SK-N-SH (cell line): ENCODE data around the gene OR2T27. TPM values are rescaled to one million over a fixed set of nuclear protein-coding genes. Genes with fewer than 3 reads are reported as not detected.

Source experiments
- CTCF ChIA-PET: fragments of 300-600, 350-600 bp; formaldehyde crosslinking; extraction: SDS; loops from one replicate; lab custom pipeline; 2021; lab: Yijun Ruan, JAX
- POLR2A ChIA-PET: fragments of 350-600 bp; sonication (Branson Sonifier 250); formaldehyde crosslinking; extraction: SDS; loops from one replicate; lab custom pipeline; 2020; ENCODE audit warnings: antibody characterized with exemption, inconsistent platforms; lab: Yijun Ruan, JAX
- DNase-seq: peaks from one replicate; pipeline ENCODE4 v3.0.0; 2012
- H2AFZ ChIP-seq: fragments of 200-600 bp; sonication (generic); 2 replicates; pipeline ENCODE4 v1.8.1; 2016; ENCODE audit warnings: antibody characterized with exemption, mild to moderate bottlenecking, low read depth
- H3F3A ChIP-seq: fragments of 200-600 bp; sonication (generic); replicated peaks from 2 replicates; pipeline ENCODE3; 2016; ENCODE audit warnings: antibody characterized with exemption, mild to moderate bottlenecking; ENCODE audit not compliant: insufficient read depth
- H3K27ac ChIP-seq, 2 experiments: fragments of 200-500 bp in 1 of 2; fragments of 200-600 bp in 1 of 2; sonication (Bioruptor generic) in 1 of 2; sonication (generic), shearing (Covaris generic) in 1 of 2; 2 replicates each; pipeline versions ENCODE4 v1.5.1 to v1.6.1; 2014 to 2016; ENCODE audit warnings: low read depth in 2 of 2, inconsistent platforms in 1 of 2, low read length in 1 of 2, mild to moderate bottlenecking in 1 of 2, mixed read lengths in 1 of 2
- H3K27me3 ChIP-seq: fragments of 200-600 bp; sonication (generic), shearing (Covaris generic); 2 replicates; pipeline ENCODE4 v1.6.1; 2016; ENCODE audit warnings: mixed run types; ENCODE audit not compliant: insufficient read depth
- H3K36me3 ChIP-seq, 2 experiments: fragments of 200-500 bp in 1 of 2; fragments of 200-600 bp in 1 of 2; sonication (Bioruptor generic) in 1 of 2; sonication (generic) in 1 of 2; replicated peaks in 1 of 2; 2 replicates each; pipeline versions ENCODE3 to v1.5.1; 2014 to 2016; ENCODE audit warnings: low read length in 1 of 2, mild to moderate bottlenecking in 1 of 2; ENCODE audit not compliant: insufficient read depth in 2 of 2, control insufficient read depth in 1 of 2
- H3K4me1 ChIP-seq, 2 experiments: fragments of 200-500 bp in 1 of 2; fragments of 200-600 bp in 1 of 2; sonication (Bioruptor generic) in 1 of 2; sonication (generic), shearing (Covaris generic) in 1 of 2; 2 replicates each; pipeline versions ENCODE4 v1.5.1 to v1.6.1; 2014 to 2016; ENCODE audit warnings: low read depth in 1 of 2, low read length in 1 of 2, mixed run types in 1 of 2; ENCODE audit not compliant: insufficient read depth in 2 of 2, control insufficient read depth in 1 of 2
- H3K4me2 ChIP-seq: fragments of 200-600 bp; sonication (generic), shearing (Covaris generic); 2 replicates; pipeline ENCODE4 v1.6.1; 2017; ENCODE audit warnings: mixed run types
- H3K4me3 ChIP-seq, 2 experiments: fragments of 200-500 bp in 1 of 2; fragments of 200-600 bp in 1 of 2; sonication (Bioruptor generic) in 1 of 2; sonication (generic), shearing (Covaris generic) in 1 of 2; 2 replicates each; pipeline versions ENCODE4 v1.5.1 to v1.8.1; 2014 to 2016; ENCODE audit warnings: low read depth in 2 of 2, inconsistent platforms in 1 of 2, low read length in 1 of 2, mild to moderate bottlenecking in 1 of 2, mixed read lengths in 1 of 2, moderate library complexity in 1 of 2
- H3K79me2 ChIP-seq: fragments of 200-600 bp; sonication (generic); 2 replicates; pipeline ENCODE4 v1.8.1; 2017; ENCODE audit warnings: mild to moderate bottlenecking; ENCODE audit not compliant: insufficient read depth
- H3K9ac ChIP-seq: fragments of 200-600 bp; sonication (generic); 2 replicates; pipeline ENCODE4 v1.6.1; 2017; ENCODE audit warnings: mixed run types
- H3K9me2 ChIP-seq: fragments of 200-600 bp; sonication (generic); 2 replicates; pipeline ENCODE4 v1.6.1; 2017; ENCODE audit warnings: mixed run types
- H3K9me3 ChIP-seq: fragments of 200-600 bp; sonication (generic); 2 replicates; pipeline ENCODE4 v1.6.1; 2017; ENCODE audit warnings: mixed run types, mild to moderate bottlenecking, moderate library complexity
- H4K20me1 ChIP-seq: fragments of 200-600 bp; sonication (generic); 2 replicates; pipeline ENCODE4 v1.6.1; 2017; ENCODE audit warnings: mild to moderate bottlenecking, mixed run types; ENCODE audit not compliant: insufficient read depth
- ELF1 ChIP-seq: IDR thresholded peaks from 2 replicates; pipeline ENCODE4 v1.4.0; 2012
- FOXM1 ChIP-seq: IDR thresholded peaks from 2 replicates; pipeline ENCODE4 v1.4.0; 2012; ENCODE audit warnings: low read depth, mild to moderate bottlenecking
- RAD21 ChIP-seq: IDR thresholded peaks from 2 replicates; pipeline ENCODE4 v1.6.1; 2012; ENCODE audit warnings: mild to moderate bottlenecking, low read length
- RFX5 ChIP-seq: IDR thresholded peaks from 2 replicates; pipeline ENCODE4 v1.6.1; 2012; ENCODE audit warnings: mild to moderate bottlenecking, improper control_type of control experiment, low read length
- SMC3 ChIP-seq: IDR thresholded peaks from 2 replicates; pipeline ENCODE4 v1.6.1; 2012; ENCODE audit warnings: low read depth, low read length, improper control_type of control experiment
- TAF1 ChIP-seq: IDR thresholded peaks from 2 replicates; pipeline ENCODE4 v1.6.1; 2012; ENCODE audit warnings: low read depth, mild to moderate bottlenecking, low read length, moderate library complexity, borderline replicate concordance
- TCF12 ChIP-seq: IDR thresholded peaks from 2 replicates; pipeline ENCODE4 v1.4.0; 2012
- TEAD4 ChIP-seq: IDR thresholded peaks from 2 replicates; pipeline ENCODE4 v1.4.0; 2012; ENCODE audit warnings: mild to moderate bottlenecking, borderline replicate concordance; ENCODE audit not compliant: insufficient read depth
- WGBS: methylation state at CpG from one replicate; pipeline ENCODE4 v1.1.6; 2017; ENCODE audit warnings: low lambda C conversion rate; 5-methylcytosine and 5-hydroxymethylcytosine counted together
- polyA plus RNA-seq, 3 experiments: library from polyadenylated mRNA; depleted of rRNA; stranded (reverse); fragments of >200 nt; gene quantifications; 2 replicates each; pipeline ENCODE4 v1.2.3, GENCODE V29; 2012
- TF ChIP-seq, protein P1 (sequence below): fragments of 150-350 bp; IDR thresholded peaks from 2 replicates; pipeline ENCODE4 v1.6.1; 2016; ENCODE audit warnings: mild to moderate bottlenecking, low read depth, low read length
- TF ChIP-seq, protein P2 (sequence below): IDR thresholded peaks from 2 replicates; pipeline ENCODE4 v1.4.0; 2012; ENCODE audit warnings: low read depth, borderline replicate concordance
- TF ChIP-seq, protein P3 (sequence below): IDR thresholded peaks from 2 replicates; pipeline ENCODE4 v1.4.0; 2012; ENCODE audit warnings: low read depth, borderline replicate concordance
- TF ChIP-seq, protein P4 (sequence below): fragments of 200-600 bp; sonication (generic); IDR thresholded peaks from 2 replicates; pipeline ENCODE4 v1.6.1; 2017; ENCODE audit warnings: antibody characterized with exemption, mild to moderate bottlenecking, moderate library complexity
- TF ChIP-seq, protein P5 (sequence below): IDR thresholded peaks from 2 replicates; pipeline ENCODE4; 2012

The OR2T27 gene
- polyA plus RNA-seq, 1 of the 3 experiments (the other 2 are of a cell fraction): not detected

DNA sequence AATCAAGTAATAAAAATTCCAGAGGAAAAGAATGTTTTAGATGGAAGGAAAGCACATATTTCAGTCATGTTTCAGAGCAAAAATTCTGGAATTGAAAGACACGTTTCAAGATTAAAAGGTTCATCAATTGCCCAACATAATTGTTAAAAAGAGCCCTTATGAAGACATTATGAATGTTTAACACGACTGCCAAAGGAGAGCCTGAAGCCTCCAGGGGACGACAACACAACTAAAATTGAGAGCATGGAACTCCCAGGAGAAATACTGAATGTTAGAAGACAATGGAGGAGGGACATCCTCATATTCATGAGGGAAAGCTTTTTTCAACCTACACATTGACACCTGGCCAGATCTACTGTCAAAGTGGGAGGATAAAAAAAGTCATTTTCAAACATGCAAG lies 36.5 kb downstream of the OR2T27 start:
- peak; percentile 27 for DNase-seq
- Histone ChIP-seq H3K9me3 (no peaks in the 10 kb centered on the region), H3K36me3 (no peaks in the 10 kb centered on the region), H3K79me2 (no peaks in the 10 kb centered on the region), H3F3A (no peaks in the 10 kb centered on the region), H2AFZ (no peak overlapping the region), H3K4me3 (no peak overlapping the region), H4K20me1 (no peaks in the 10 kb centered on the region), H3K9ac (no peak overlapping the region), H3K9me2 (no peaks in the 10 kb centered on the region), H3K27ac (no peak overlapping the region), H3K27me3 (peaks cover 4% of the 10 kb centered on the region; the same call in 1 of the 2 replicates), H3K4me2 (no peak overlapping the region), H3K4me1 (no peaks in the 10 kb centered on the region)
- ChIA-PET CTCF (interaction anchor here (0.7 to 3.1 kb wide), 7 partner anchors 10 to 206 kb away, joined by 3 to 24 read pairs (median 4); no protein-coding TSS in a partner anchor), POLR2A (no interaction called here)
- TF ChIP-seq TAF1 (no peak), ELF1 (no peak), TEAD4 (no peak), TCF12 (no peak), RAD21 (peak; percentile 64), FOXM1 (no peak), RFX5 (no peak), SMC3 (peak; percentile 55)
- TF ChIP-seq, protein P1, sequence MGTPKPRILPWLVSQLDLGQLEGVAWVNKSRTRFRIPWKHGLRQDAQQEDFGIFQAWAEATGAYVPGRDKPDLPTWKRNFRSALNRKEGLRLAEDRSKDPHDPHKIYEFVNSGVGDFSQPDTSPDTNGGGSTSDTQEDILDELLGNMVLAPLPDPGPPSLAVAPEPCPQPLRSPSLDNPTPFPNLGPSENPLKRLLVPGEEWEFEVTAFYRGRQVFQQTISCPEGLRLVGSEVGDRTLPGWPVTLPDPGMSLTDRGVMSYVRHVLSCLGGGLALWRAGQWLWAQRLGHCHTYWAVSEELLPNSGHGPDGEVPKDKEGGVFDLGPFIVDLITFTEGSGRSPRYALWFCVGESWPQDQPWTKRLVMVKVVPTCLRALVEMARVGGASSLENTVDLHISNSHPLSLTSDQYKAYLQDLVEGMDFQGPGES: no peak
- TF ChIP-seq, protein P2, sequence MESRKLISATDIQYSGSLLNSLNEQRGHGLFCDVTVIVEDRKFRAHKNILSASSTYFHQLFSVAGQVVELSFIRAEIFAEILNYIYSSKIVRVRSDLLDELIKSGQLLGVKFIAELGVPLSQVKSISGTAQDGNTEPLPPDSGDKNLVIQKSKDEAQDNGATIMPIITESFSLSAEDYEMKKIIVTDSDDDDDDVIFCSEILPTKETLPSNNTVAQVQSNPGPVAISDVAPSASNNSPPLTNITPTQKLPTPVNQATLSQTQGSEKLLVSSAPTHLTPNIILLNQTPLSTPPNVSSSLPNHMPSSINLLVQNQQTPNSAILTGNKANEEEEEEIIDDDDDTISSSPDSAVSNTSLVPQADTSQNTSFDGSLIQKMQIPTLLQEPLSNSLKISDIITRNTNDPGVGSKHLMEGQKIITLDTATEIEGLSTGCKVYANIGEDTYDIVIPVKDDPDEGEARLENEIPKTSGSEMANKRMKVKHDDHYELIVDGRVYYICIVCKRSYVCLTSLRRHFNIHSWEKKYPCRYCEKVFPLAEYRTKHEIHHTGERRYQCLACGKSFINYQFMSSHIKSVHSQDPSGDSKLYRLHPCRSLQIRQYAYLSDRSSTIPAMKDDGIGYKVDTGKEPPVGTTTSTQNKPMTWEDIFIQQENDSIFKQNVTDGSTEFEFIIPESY: no peak
- TF ChIP-seq, protein P3, sequence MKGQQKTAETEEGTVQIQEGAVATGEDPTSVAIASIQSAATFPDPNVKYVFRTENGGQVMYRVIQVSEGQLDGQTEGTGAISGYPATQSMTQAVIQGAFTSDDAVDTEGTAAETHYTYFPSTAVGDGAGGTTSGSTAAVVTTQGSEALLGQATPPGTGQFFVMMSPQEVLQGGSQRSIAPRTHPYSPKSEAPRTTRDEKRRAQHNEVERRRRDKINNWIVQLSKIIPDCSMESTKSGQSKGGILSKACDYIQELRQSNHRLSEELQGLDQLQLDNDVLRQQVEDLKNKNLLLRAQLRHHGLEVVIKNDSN: no peak
- TF ChIP-seq, protein P4, sequence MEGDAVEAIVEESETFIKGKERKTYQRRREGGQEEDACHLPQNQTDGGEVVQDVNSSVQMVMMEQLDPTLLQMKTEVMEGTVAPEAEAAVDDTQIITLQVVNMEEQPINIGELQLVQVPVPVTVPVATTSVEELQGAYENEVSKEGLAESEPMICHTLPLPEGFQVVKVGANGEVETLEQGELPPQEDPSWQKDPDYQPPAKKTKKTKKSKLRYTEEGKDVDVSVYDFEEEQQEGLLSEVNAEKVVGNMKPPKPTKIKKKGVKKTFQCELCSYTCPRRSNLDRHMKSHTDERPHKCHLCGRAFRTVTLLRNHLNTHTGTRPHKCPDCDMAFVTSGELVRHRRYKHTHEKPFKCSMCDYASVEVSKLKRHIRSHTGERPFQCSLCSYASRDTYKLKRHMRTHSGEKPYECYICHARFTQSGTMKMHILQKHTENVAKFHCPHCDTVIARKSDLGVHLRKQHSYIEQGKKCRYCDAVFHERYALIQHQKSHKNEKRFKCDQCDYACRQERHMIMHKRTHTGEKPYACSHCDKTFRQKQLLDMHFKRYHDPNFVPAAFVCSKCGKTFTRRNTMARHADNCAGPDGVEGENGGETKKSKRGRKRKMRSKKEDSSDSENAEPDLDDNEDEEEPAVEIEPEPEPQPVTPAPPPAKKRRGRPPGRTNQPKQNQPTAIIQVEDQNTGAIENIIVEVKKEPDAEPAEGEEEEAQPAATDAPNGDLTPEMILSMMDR: peak; percentile 84
- TF ChIP-seq, protein P5, sequence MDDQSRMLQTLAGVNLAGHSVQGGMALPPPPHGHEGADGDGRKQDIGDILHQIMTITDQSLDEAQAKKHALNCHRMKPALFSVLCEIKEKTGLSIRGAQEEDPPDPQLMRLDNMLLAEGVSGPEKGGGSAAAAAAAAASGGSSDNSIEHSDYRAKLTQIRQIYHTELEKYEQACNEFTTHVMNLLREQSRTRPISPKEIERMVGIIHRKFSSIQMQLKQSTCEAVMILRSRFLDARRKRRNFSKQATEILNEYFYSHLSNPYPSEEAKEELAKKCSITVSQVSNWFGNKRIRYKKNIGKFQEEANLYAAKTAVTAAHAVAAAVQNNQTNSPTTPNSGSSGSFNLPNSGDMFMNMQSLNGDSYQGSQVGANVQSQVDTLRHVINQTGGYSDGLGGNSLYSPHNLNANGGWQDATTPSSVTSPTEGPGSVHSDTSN: no peak
- 0% methylated on average over 3 of the region's 3 CpGs for WGBS
